ENCODE data around the gene GNMT. TPM values are rescaled to one million over a fixed set of nuclear protein-coding genes. Genes with fewer than 3 reads are reported as not detected.
A peak's percentile ranks its signal among the peaks of the same experiment; 100 is the strongest.

The GNMT gene
- total and polyA plus RNA-seq, 2 of the 8 experiments (the other 6 are each of a cell fraction or from before 2014, with no cell fraction given): 1.8 to 3.4 TPM

DNA sequence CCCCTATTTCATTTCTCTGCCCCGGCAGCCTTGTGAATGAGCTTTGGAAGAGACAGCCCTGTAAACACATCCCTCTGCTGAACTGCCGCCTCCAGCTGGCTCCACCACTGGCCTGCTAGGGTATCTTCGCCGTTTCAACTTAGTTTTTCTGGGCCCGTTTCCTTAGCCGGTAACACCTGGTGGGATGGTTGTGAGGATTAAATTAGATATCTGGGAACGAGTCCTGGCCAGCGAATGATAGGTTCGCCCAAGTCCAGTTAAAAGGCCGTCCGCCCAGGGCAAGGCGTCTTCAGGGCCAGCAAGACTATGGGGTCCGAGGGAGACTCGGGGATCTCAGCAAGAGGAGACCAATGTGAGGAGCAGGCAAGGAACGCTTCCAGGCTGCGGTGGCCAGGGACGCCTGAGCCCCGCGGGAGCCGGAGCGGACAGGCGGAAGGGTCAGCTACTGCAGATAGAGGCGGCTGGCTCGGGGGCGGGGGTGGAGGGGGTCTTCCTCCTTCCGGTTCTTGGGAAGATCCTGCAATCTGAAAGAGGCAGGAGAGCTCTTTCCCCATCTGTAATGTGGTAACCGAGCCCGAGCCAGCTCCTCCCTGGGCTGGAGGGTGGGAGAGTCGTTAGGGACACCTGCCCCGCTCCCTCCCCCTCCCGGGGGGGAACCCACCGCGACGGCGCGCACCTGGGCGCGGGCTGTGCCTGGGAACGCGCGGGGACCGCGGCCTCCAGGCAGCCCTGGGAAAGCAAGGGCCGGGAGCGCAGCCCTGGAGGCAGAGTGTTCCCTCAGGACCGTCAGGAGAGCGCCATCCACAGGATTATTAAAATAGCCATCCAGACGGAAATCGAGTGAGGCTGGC lies 49.2 kb upstream of the GNMT start:
- CTCF ChIA-PET (ENCODE audit: partially characterized antibody): interaction anchor here (0.5 to 4.5 kb wide), 12 partner anchors 10 to 232 kb away, joined by 3 to 18 read pairs (median 4); partner anchors contain the start of genes CNPY3 and PEX6
- peak overlapping the region; percentile 92 for H4K5ac ChIP-seq (ENCODE audit: insufficient read length, low read depth, low read length)
- no peak for TF ChIP-seq TAF7 (optimal IDR thresholded peaks at IDR 0.05; ENCODE audit: borderline replicate concordance, low read depth, low read length)
- TF ChIP-seq GTF2F1 (IDR thresholded peaks at IDR 0.05; ENCODE audit: borderline replicate concordance, low read depth, low read length): no peak
- TF ChIP-seq KDM5A (IDR thresholded peaks at IDR 0.05; ENCODE audit: low read length): no peak
- peak; percentile 80; the same call in 1 of the 2 replicates for TF ChIP-seq TCF12 (IDR thresholded peaks at IDR 0.05; ENCODE audit: low read depth, low read length)
- no peak for TF ChIP-seq BCL11A (IDR thresholded peaks at IDR 0.05; ENCODE audit: low read depth in 2 of 2, low read length in 2 of 2)
- peak; percentile 88 for TF ChIP-seq ASH2L (IDR thresholded peaks at IDR 0.05; ENCODE audit: low read length)
- peak; percentile 91 for TF ChIP-seq BACH1 (IDR thresholded peaks at IDR 0.05; ENCODE audit: low read length)
- TF ChIP-seq KDM4A (IDR thresholded peaks at IDR 0.05; ENCODE audit: low read depth, low read length, severe bottlenecking): peak; percentile 67
- peak; percentile 15; the same call in 1 of the 2 replicates for TF ChIP-seq TBP (IDR thresholded peaks at IDR 0.05; ENCODE audit: low read depth, low read length)
- TF ChIP-seq RFX5 (IDR thresholded peaks at IDR 0.05; ENCODE audit: borderline replicate concordance, low read depth, low read length): no peak
- TF ChIP-seq RXRA (IDR thresholded peaks at IDR 0.05; ENCODE audit: insufficient read depth, low read depth, low read length): no peak

More for the DNA sequence above, 49.2 kb upstream of the GNMT start:
- Histone ChIP-seq H2BK15ac (ENCODE audit: low read length) (no peak overlapping the region), H2AFZ (ENCODE audit: low read length) (peak overlapping the region; percentile 78; the same call in 1 of the 2 replicates), H4K91ac (replicated peaks; ENCODE audit: insufficient read length, low read length) (peak overlapping the region; percentile 95), H3K27ac (ENCODE audit: low read depth, low read length) (peak overlapping the region; percentile 41; the same call in 1 of the 2 replicates), H3K79me1 (ENCODE audit: low read depth, low read length) (no peaks in the 10 kb centered on the region), H3K9ac (replicated peaks in 1 of 4; ENCODE audit: extremely low read depth in 1 of 4, low read depth in 3 of 4, low read length in 3 of 4) (peak overlapping the region; percentile 3 to 65 (median 49); a peak in 6 of 7 replicates), H3K18ac (ENCODE audit: extremely low read depth, low read length) (peak overlapping the region; percentile 68), H2BK5ac (ENCODE audit: low read depth, low read length) (peak overlapping the region; percentile 84; the same call in 1 of the 2 replicates), H3K4me3 (ENCODE audit: extremely low read depth in 1 of 4, insufficient read depth in 2 of 4, low read depth in 3 of 4, low read length in 4 of 4) (peak overlapping the region; percentile 44 to 72 (median 52)), H3K23me2 (ENCODE audit: low read depth, low read length) (peaks cover 2% of the 10 kb centered on the region; the same call in 1 of the 2 replicates), H3K27me3 (replicated peaks in 1 of 4; ENCODE audit: control insufficient read depth in 3 of 4, extremely low read depth in 1 of 4, insufficient read depth in 3 of 4, low read length in 3 of 4) (no peaks in the 10 kb centered on the region; a peak in 1 of 7 replicates), H3K4me1 (replicated peaks in 1 of 4; ENCODE audit: control insufficient read depth in 3 of 4, insufficient read depth in 4 of 4, low read length in 3 of 4) (0 out of 7 replicates have a peak, but pooled peaks cover 0 to 1% (median 0%) of the 10 kb centered on the region in 4 experiments), H3K4me2 (ENCODE audit: insufficient read depth in 1 of 2, low read depth in 2 of 2, low read length in 2 of 2) (peak overlapping the region; percentile 74 to 79), H2BK12ac (ENCODE audit: low read depth, low read length) (0 out of 2 replicates have a peak overlapping the region, but pooled peaks have one; percentile 63), H3K14ac (ENCODE audit: insufficient read length) (no peak overlapping the region), H3K4ac (replicated peaks; ENCODE audit: insufficient read length, low read depth, low read length) (no peak overlapping the region), H3K9me3 (ENCODE audit: insufficient read depth in 2 of 2, low read depth in 1 of 2, low read length in 1 of 2) (no peaks in the 10 kb centered on the region), H3K23ac (ENCODE audit: insufficient read length) (no peak overlapping the region), H3K79me2 (ENCODE audit: control insufficient read depth in 1 of 2, insufficient read depth in 2 of 2, low read length in 2 of 2) (no peaks in the 10 kb centered on the region), H3K36me3 (ENCODE audit: control insufficient read depth in 2 of 4, insufficient read depth in 4 of 4, low read length in 3 of 4) (no peaks in the 10 kb centered on the region), H4K20me1 (replicated peaks in 1 of 2; ENCODE audit: control insufficient read depth in 1 of 2, insufficient read depth in 2 of 2, low read length in 2 of 2) (no peaks in the 10 kb centered on the region), H3K56ac (replicated peaks; ENCODE audit: insufficient read length, low read depth, low read length) (peak overlapping the region; percentile 42), H4K8ac (ENCODE audit: extremely low read depth, insufficient read depth, low read length) (peak overlapping the region; percentile 92; the same call in 1 of the 2 replicates), H2BK20ac (ENCODE audit: low read length) (no peak overlapping the region), H2AK5ac (ENCODE audit: low read depth, low read length) (no peak overlapping the region), H2BK120ac (replicated peaks; ENCODE audit: low read depth, low read length) (peak overlapping the region; percentile 50)
- DNase-seq (ENCODE audit: low read depth in 1 of 2, low spot score in 2 of 2) (peak in 1 of 2 experiments; percentile 89), FAIRE-seq (no peak)
- WGBS, 2 experiments (ENCODE audit: extremely low coverage in 1 of 2, insufficient coverage in 1 of 2, insufficient read length in 1 of 2, insufficient replicate concordance in 2 of 2, low coverage in 1 of 2, low lambda C conversion rate in 2 of 2, missing lambda C conversion rate in 1 of 2): 2% methylated on average over 43 of the region's 49 CpGs; no CpG with 5 or more reads in 1 of the 2 experiments
- POLR2A ChIA-PET (ENCODE audit: partially characterized antibody): interaction anchor here (0.7 to 7.4 kb wide), 14 partner anchors 11 to 263 kb away, joined by 3 to 81 read pairs (median 5); partner anchors contain the start of genes CNPY3, KLHDC3, PEX6 and PPP2R5D

Data from H1 (cell line).